ENCODE results near the gene PNRC2. TPM values are rescaled to one million over a fixed set of nuclear protein-coding genes. Genes with fewer than 3 reads are reported as not detected.

The PNRC2 gene
- total RNA-seq, 4 donors from 2014 or later: 26.5 to 54.2 (median 39.4) TPM

DNA sequence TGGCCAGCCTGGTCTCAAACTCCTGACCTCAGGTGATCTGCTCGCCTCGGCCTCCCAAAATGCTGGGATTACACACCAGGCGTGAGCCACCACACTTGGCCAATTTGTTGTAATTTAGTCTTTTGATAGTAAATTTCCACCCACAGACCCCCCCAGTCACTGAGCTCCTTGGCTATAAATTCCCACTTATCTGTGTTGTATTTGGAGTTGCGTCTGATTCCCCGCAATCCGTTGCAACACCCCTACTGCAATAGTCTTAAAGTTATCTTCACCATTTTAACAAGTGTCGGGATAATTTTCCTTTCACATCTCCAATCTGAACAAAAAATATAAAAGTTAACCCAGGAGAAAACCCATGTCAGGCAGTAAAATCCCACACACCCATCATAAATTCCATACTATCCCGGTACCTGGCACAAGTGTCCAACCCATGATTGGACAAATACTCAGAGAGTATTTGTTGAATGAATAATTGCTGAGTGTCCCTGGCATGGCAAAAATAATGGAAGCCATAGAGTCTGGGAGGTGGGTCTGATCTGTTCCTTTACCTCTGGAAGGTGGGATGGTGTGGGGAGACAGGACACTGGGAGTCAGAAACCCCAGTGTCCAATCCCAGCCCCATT lies 37.2 kb upstream of the PNRC2 start:
- no peak for DNase-seq
- ATAC-seq: no peak
- H3K36me3 ChIP-seq: no peaks in the 10 kb centered on the region
- no peak for TF ChIP-seq POLR2A (IDR thresholded peaks at IDR 0.05)
- TF ChIP-seq, protein P1, sequence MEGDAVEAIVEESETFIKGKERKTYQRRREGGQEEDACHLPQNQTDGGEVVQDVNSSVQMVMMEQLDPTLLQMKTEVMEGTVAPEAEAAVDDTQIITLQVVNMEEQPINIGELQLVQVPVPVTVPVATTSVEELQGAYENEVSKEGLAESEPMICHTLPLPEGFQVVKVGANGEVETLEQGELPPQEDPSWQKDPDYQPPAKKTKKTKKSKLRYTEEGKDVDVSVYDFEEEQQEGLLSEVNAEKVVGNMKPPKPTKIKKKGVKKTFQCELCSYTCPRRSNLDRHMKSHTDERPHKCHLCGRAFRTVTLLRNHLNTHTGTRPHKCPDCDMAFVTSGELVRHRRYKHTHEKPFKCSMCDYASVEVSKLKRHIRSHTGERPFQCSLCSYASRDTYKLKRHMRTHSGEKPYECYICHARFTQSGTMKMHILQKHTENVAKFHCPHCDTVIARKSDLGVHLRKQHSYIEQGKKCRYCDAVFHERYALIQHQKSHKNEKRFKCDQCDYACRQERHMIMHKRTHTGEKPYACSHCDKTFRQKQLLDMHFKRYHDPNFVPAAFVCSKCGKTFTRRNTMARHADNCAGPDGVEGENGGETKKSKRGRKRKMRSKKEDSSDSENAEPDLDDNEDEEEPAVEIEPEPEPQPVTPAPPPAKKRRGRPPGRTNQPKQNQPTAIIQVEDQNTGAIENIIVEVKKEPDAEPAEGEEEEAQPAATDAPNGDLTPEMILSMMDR (IDR thresholded peaks at IDR 0.05 in 4 of 5, conservative IDR thresholded peaks at IDR 0.05 in 1 of 5): no peak
- H3K9me3 ChIP-seq: no peaks in the 10 kb centered on the region
- in situ Hi-C loops (cut with MboI; ENCODE audit: low sequenced_read_pairs in 4 of 4) (no loop called here), intact Hi-C loops (cut with DNase I; ENCODE audit: low total_unique reads) (loop anchor here (5.0 kb wide), 1 partner anchor 55 kb away; the partner anchor contains the start of gene FUCA1)
- peaks cover 13 to 20% of the 10 kb centered on the region in 2 donors for H3K4me1 ChIP-seq
- H3K4me3 ChIP-seq: no peak overlapping the region
- no peaks in the 10 kb centered on the region for H3K27me3 ChIP-seq
- H3K27ac ChIP-seq: no peak overlapping the region

DNA sequence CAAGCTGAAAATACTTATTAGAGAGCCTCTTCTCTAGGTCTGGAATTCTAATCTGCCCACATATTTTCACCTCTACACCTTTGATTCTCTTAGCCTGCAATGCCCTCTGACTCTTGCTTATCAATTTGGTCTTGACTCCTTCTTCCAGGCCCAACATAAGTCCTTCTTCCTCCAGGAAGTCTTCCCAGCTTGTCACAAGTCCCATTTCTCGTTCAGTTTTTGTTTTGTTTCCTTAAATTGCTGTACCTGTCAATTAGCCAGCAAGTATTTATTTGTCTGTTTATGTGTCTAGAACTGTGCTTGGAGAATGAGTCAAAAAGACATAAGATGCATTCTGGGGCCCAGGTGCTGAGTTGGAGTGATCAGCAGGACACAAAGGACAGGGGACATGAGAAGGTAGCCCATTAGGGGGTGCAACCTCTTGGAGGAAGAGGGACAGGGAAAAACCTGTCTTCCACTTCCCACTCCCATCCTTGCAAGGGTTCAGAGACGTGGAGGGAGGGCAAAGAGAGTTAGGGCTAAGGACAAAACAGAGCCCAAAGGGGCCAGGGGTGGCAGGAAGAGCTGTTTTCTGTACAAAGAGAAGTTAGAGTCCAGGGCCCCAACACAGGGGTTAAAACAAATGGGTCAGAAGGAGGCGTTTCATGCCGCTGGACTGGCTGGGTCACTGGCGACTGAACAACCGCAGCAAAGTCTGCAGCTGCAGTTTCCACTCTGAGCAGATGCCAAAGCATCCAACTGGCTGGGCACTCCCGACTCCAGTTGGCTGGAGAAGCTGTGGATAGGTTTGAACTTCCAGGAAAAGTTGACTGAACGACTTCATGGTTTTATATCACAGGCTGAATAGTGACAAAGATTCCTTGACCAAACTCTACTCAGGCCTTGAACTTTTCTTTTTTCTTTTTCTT lies 35.8 kb upstream of the PNRC2 start:
- H3K27me3 ChIP-seq: no peaks in the 10 kb centered on the region
- no peak for DNase-seq
- no peak for ATAC-seq
- no peak overlapping the region for H3K4me3 ChIP-seq
- no peaks in the 10 kb centered on the region for H3K9me3 ChIP-seq
- intact Hi-C loops (cut with DNase I; ENCODE audit: low total_unique reads) (loop anchor here (5.0 kb wide), 1 partner anchor 57 kb away; the partner anchor contains the start of gene FUCA1), in situ Hi-C loops (cut with MboI; ENCODE audit: low sequenced_read_pairs in 4 of 4) (no loop called here)
- H3K27ac ChIP-seq: no peak overlapping the region
- H3K4me1 ChIP-seq: peaks cover 13 to 20% of the 10 kb centered on the region in 2 donors
- H3K36me3 ChIP-seq: no peaks in the 10 kb centered on the region
- TF ChIP-seq, protein P1 (IDR thresholded peaks at IDR 0.05 in 4 of 5, conservative IDR thresholded peaks at IDR 0.05 in 1 of 5): no peak
- TF ChIP-seq POLR2A (IDR thresholded peaks at IDR 0.05): no peak

DNA sequence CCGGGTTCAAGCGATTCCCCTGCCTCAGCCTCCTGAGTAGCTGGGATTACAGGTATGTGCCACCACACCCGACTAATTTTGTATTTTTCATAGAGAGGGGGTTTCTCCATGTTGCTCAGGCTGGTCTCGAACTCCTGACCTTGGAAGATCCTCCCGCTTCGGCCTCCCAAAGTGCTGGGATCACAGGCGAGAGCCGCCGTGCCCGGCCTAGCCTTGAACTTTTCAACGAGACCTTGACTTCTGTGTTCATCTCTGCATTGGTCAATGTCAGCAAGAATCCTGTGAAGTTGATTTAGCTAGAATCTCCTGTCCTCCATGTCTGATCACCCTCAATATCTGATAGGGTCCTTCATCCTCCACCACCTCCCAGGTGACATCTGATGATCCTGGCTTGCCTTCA lies 35.0 kb upstream of the PNRC2 start:
- intact Hi-C loops (cut with DNase I; ENCODE audit: low total_unique reads) (loop anchor here (5.0 kb wide), 1 partner anchor 57 kb away; the partner anchor contains the start of gene FUCA1), in situ Hi-C loops (cut with MboI; ENCODE audit: low sequenced_read_pairs in 4 of 4) (no loop called here)
- H3K27ac ChIP-seq: no peak overlapping the region
- TF ChIP-seq, protein P1 (IDR thresholded peaks at IDR 0.05 in 4 of 5, conservative IDR thresholded peaks at IDR 0.05 in 1 of 5): no peak
- TF ChIP-seq POLR2A (IDR thresholded peaks at IDR 0.05): no peak
- H3K27me3 ChIP-seq: no peaks in the 10 kb centered on the region
- no peaks in the 10 kb centered on the region for H3K36me3 ChIP-seq
- H3K4me1 ChIP-seq: peaks cover 13 to 20% of the 10 kb centered on the region in 2 donors
- no peak overlapping the region for H3K4me3 ChIP-seq
- H3K9me3 ChIP-seq: no peaks in the 10 kb centered on the region
- ATAC-seq (no peak), DNase-seq (no peak)

DNA sequence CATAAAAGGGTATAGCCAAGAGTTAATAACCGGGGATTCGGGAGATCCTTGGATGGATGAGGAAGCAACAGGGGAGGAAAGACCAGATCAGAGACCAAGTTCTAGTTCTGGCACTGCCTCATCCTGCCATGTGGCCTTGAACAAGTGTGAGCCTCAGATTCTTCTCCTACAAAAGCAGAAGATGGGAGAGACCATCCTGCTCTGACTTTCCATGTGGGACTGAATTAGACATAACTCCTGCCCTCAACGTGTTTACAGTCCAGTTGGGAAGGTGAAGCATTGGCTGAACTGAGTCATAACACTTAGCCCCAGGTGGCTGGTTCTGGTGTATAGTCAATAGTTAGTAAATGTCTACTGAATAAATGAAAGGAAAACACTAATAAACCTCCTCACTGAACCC lies 34.3 kb upstream of the PNRC2 start:
- no peaks in the 10 kb centered on the region for H3K9me3 ChIP-seq
- intact Hi-C loops (cut with DNase I; ENCODE audit: low total_unique reads): no loop called here
- no peak overlapping the region for H3K4me3 ChIP-seq
- peaks cover 6 to 13% of the 10 kb centered on the region in 2 donors for H3K4me1 ChIP-seq
- no peaks in the 10 kb centered on the region for H3K27me3 ChIP-seq
- H3K27ac ChIP-seq: no peak overlapping the region
- no peak for ATAC-seq
- TF ChIP-seq, protein P1 (IDR thresholded peaks at IDR 0.05 in 4 of 5, conservative IDR thresholded peaks at IDR 0.05 in 1 of 5): no peak
- TF ChIP-seq POLR2A (IDR thresholded peaks at IDR 0.05): no peak
- DNase-seq: no peak
- in situ Hi-C loops (cut with MboI; ENCODE audit: low sequenced_read_pairs in 4 of 4): no loop called here
- H3K36me3 ChIP-seq: no peaks in the 10 kb centered on the region
